ENCODE results near the gene HMGCL.
A peak's percentile ranks its signal among the peaks of the same experiment; 100 is the strongest.

Gene HMGCL

GRCh38 chr1:23777979-23778814, 47.0 kb downstream of the HMGCL start, which contains the start of gene PITHD1:
TSS of gene PITHD1 (plus strand) at chr1:23778418. CDS start at chr1:23778516, 98 bp downstream.
- no peak for TF ChIP-seq CTCF (IDR thresholded peaks at IDR 0.05; ENCODE audit: low read depth, low read length)

GRCh38 chr1:23776217-23776616, 49.0 kb downstream of the HMGCL start:
- TF ChIP-seq CTCF (IDR thresholded peaks at IDR 0.05; ENCODE audit: low read depth, low read length), result no peak
- no peak overlapping the region for H3K4me3 ChIP-seq (ENCODE audit: low read depth, low read length)

More at GRCh38 chr1:23777979-23778814, 47.0 kb downstream of the HMGCL start, which contains the start of gene PITHD1:
- peak within 1 kb of the TSS; percentile 87 for H3K4me3 ChIP-seq (ENCODE audit: low read depth, low read length)

- TF ChIP-seq CTCF (IDR thresholded peaks at IDR 0.05; ENCODE audit: low read depth, low read length), result no peak
Measured at GRCh38 chr1:23774174-23774880, 50.9 kb downstream of the HMGCL start.

GRCh38 chr1:23772854-23773242, 52.4 kb downstream of the HMGCL start:
- H3K4me3 ChIP-seq (ENCODE audit: low read depth, low read length), result no peak overlapping the region
- no peak for TF ChIP-seq CTCF (IDR thresholded peaks at IDR 0.05; ENCODE audit: low read depth, low read length)

More at GRCh38 chr1:23774174-23774880, 50.9 kb downstream of the HMGCL start:
- H3K4me3 ChIP-seq (ENCODE audit: low read depth, low read length), result no peak overlapping the region

- TF ChIP-seq CTCF (IDR thresholded peaks at IDR 0.05; ENCODE audit: low read depth, low read length), result peak; percentile 96
Measured at GRCh38 chr1:23772049-23772853, 53.0 kb downstream of the HMGCL start.

GRCh38 chr1:23768733-23769132, 56.5 kb downstream of the HMGCL start:
- TF ChIP-seq CTCF (IDR thresholded peaks at IDR 0.05; ENCODE audit: low read depth, low read length), result no peak
- no peak overlapping the region for H3K4me3 ChIP-seq (ENCODE audit: low read depth, low read length)

More at GRCh38 chr1:23772049-23772853, 53.0 kb downstream of the HMGCL start:
- H3K4me3 ChIP-seq (ENCODE audit: low read depth, low read length), result no peak overlapping the region
